Activated CD8-positive, alpha-beta memory T cell treated with anti-CD3 and anti-CD28 coated beads, Interleukin-2, amount 50 U/mL, for 4 hours (primary cell): Measurements from ENCODE around the gene SORCS2.

Experiments
- DNase-seq: peaks from one replicate; pipeline ENCODE4 v3.0.0-alpha.2; 2020

The SORCS2 gene

GRCh38 chr4:7187168-7187535, 5.2 kb upstream of the SORCS2 start:
- no peak for DNase-seq

GRCh38 chr4:7187691-7188090, 4.6 kb upstream of the SORCS2 start:
- DNase-seq: no peak

GRCh38 chr4:7189066-7189465, 3.3 kb upstream of the SORCS2 start:
- DNase-seq: no peak

GRCh38 chr4:7189475-7190277, 2.7 kb upstream of the SORCS2 start:
- no peak for DNase-seq

GRCh38 chr4:7190278-7190594, 2.1 kb upstream of the SORCS2 start:
- DNase-seq: no peak

GRCh38 chr4:7190691-7191545, 1.4 kb upstream of the SORCS2 start:
- DNase-seq: no peak

GRCh38 chr4:7191546-7192251, 639 bp upstream of the SORCS2 start:
- no peak for DNase-seq

- DNase-seq: no peak
These were observed 956 bp downstream of the SORCS2 start for GRCh38 chr4:7193030-7193958.

GRCh38 chr4:7194251-7195140, 2.2 kb downstream of the SORCS2 start:
- no peak for DNase-seq

GRCh38 chr4:7195141-7195515, 2.8 kb downstream of the SORCS2 start:
- no peak for DNase-seq

GRCh38 chr4:7195546-7196287, 3.4 kb downstream of the SORCS2 start:
- DNase-seq: no peak

- DNase-seq: no peak
These were observed 3.9 kb downstream of the SORCS2 start for GRCh38 chr4:7196288-7196651.

GRCh38 chr4:7196736-7197135, 4.4 kb downstream of the SORCS2 start:
- no peak for DNase-seq

- DNase-seq: no peak
These were observed 5.6 kb downstream of the SORCS2 start for GRCh38 chr4:7197910-7198309.

- no peak for DNase-seq
These were observed 6.2 kb downstream of the SORCS2 start for GRCh38 chr4:7198440-7199128.

GRCh38 chr4:7199129-7199725, 6.9 kb downstream of the SORCS2 start:
- no peak for DNase-seq

- DNase-seq: no peak
These were observed 7.6 kb downstream of the SORCS2 start for GRCh38 chr4:7199771-7200441.

- no peak for DNase-seq
These were observed 8.5 kb downstream of the SORCS2 start for GRCh38 chr4:7200801-7201200.
